ENCODE results near the gene SAA2. TPM values are rescaled to one million over a fixed set of nuclear protein-coding genes. Genes with fewer than 3 reads are reported as not detected.

SAA2 gene
- total RNA-seq, 1 experiment from 2014 or later, result not detected

Other genes with a start within 250 kb of the SAA2 start
- 13.2 and 27.5 TPM in 2 replicates for gene SERGEF, start 235.6 kb downstream of the SAA2 start, total RNA-seq (2014; rRNA removed; shearing (Covaris generic))
- gene TPH1, start 202.4 kb downstream of the SAA2 start, total RNA-seq (2014; rRNA removed; shearing (Covaris generic)), result 0.08 and 0.13 TPM in 2 replicates
- gene SAAL1, start 142.6 kb downstream of the SAA2 start, total RNA-seq (2014; rRNA removed; shearing (Covaris generic)), result 64.9 and 65.1 TPM in 2 replicates
- gene MRGPRX3, start 116.1 kb downstream of the SAA2 start, total RNA-seq (2014; rRNA removed; shearing (Covaris generic)), result not detected in 2 replicates
- gene MRGPRX4, start 75.8 kb downstream of the SAA2 start, total RNA-seq (2014; rRNA removed; shearing (Covaris generic)), result not detected in 2 replicates
- gene SAA4, start 11.9 kb downstream of the SAA2 start, total RNA-seq (2014; rRNA removed; shearing (Covaris generic)), result not detected in 2 replicates
- not detected in 2 replicates for gene SAA1, start 17.6 kb upstream of the SAA2 start, total RNA-seq (2014; rRNA removed; shearing (Covaris generic))
- 36.9 and 40.5 TPM in 2 replicates for gene HPS5, start 73.5 kb upstream of the SAA2 start, total RNA-seq (2014; rRNA removed; shearing (Covaris generic))
- gene GTF2H1, start 73.9 kb upstream of the SAA2 start, total RNA-seq (2014; rRNA removed; shearing (Covaris generic)), result 72.9 and 85.2 TPM in 2 replicates
- gene LDHA, start 145.9 kb upstream of the SAA2 start, total RNA-seq (2014; rRNA removed; shearing (Covaris generic)), result 1,245 and 1,269 TPM in 2 replicates
- gene LDHC, start 163.7 kb upstream of the SAA2 start, total RNA-seq (2014; rRNA removed; shearing (Covaris generic)), result not detected in 2 replicates
- gene LDHAL6A, start 207.2 kb upstream of the SAA2 start, total RNA-seq (2014; rRNA removed; shearing (Covaris generic)), result not detected in 2 replicates

Measured in SJCRH30 (cell line).